K562 treated with DMSO at 1 percent for 24 hours (cell line): ENCODE data around the gene CFP. TPM values are rescaled to one million over a fixed set of nuclear protein-coding genes. Genes with fewer than 3 reads are reported as not detected.

Experiments
- total RNA-seq: library from RNA; unstranded; fragments of 300-600 nt; gene quantifications from 2 replicates; pipeline ENCODE4 v1.2.3, GENCODE V29; 2022; ENCODE audit warnings: low read depth; ENCODE audit not compliant: insufficient read depth

Gene CFP
- total RNA-seq: 6.0 and 6.4 TPM in 2 replicates

DNA sequence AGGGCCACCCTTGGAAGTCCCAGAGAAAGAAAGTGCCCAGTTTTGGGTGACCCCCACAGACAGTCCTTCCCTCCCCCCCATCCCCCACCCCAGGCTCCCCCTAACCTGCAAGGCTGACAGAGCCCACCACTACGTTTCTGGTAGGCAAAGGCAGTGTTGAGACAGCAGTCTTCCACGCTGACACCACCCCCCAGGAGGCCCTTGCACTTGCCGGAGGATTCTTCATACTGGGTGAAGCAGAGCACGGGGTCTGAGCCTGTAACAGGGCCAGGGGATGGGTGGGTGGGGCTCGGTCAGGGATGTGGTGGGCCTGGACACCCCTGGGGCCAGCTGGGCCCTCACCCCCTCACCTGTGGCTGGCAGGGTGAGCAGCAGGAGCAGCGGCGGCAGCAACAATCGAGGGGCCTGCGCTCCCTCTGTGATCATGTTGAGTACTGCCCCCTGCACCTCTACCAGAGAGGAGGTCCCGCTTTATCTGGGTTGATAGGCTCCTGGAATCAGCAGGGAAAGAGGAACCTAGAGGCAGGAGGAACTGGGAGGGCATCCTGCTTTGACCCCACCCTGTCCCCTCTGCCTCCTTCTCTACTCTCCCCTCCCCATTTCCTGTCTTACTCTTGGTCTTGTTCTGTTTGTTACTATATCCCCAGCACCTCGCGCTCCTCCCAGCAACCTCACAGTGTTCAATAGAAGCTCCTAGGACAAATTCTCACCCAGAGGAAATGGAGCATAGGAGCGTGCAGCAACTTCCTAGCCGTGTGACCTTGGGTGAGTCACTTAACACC, at the start of gene CFP:
CFP (minus strand) TSS at position 512 of the 782 bp plus-strand sequence; CDS start at position 426, 86 bp downstream.

DNA sequence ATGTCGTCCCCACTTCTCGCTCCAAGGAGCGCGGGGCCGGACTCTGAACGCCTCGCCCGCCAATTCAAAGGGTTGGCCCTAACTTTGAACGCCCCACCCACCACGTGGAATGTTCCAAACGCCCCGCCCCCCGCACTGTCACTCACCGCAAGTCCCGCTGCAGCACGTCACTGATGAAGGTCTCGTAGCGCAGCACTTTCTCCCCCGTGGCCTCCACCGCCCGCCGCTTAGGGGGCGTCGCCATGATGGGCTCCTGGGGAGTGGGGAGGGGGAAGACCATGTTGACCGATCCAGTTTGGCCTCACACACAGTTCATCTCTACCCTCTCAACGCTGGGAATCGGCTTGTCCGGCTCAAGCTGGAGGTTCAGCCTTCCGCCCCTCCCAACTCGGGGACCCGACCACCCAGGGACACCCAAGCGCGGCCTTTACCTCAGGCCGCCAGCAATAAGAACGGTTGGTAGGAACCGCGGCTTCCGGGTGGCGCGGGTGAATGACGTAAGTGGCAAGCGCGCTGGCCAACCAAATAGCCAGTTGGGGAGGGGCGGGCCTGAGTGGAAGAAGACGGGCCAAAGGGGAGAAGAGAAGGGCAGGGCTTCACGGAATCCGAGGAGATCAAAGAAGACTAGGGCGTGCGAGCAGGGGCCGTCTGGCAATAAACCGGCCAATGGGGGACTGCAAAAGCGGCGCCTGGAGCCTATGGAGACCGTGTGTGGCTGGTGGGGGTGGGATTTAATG, 29.1 kb upstream of the CFP start, which contains the start of gene UXT:
UXT (minus strand) TSS at position 497 of the 737 bp plus-strand sequence; CDS start at position 244, 253 bp downstream.

DNA sequence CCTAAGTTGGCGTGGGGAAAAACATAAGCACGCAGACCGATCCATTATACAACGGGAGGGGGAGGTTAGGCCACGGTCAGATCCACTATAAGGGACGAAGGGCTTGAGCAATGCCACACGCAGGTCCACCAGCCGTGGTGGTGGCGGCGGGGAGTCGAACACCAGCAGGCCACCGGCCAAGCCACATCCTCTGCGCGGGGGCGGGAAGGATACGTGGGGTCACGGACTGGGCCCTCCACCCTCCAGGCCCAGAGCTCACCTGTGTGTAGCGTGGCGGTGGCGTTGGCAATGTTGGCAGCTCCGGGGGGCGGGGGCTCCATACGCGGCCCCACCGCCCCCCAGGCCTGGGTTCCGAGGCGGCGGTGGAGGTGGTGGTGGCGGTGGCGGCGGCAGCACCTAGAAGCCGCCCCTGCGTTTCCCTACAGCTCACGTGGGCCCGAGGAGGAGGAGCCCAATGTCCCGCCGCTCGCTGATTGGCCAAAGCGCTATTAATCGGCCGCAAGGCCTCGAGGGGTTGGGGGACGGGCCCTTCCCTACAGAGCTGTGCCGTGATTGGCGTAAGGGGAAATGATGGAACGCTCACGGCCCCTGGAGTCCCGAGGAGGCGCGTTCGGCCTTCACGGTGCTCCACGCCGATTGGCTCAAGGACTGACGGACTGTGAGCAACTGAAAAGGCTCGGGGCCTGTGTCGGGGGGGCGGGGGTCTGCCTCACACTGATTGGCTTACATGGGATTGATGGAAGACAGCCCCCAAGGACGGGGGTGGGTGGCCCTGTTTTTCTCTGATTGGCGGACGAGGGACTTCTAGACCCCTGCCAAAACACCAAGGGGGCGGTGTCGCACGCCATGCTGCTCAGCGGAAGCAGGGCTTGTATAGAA, 20.7 kb upstream of the CFP start, which contains the start of gene ELK1:
ELK1 (minus strand) TSS at position 400 of the 879 bp plus-strand sequence. CDS start 9,122 bp downstream, outside the sequence.

DNA sequence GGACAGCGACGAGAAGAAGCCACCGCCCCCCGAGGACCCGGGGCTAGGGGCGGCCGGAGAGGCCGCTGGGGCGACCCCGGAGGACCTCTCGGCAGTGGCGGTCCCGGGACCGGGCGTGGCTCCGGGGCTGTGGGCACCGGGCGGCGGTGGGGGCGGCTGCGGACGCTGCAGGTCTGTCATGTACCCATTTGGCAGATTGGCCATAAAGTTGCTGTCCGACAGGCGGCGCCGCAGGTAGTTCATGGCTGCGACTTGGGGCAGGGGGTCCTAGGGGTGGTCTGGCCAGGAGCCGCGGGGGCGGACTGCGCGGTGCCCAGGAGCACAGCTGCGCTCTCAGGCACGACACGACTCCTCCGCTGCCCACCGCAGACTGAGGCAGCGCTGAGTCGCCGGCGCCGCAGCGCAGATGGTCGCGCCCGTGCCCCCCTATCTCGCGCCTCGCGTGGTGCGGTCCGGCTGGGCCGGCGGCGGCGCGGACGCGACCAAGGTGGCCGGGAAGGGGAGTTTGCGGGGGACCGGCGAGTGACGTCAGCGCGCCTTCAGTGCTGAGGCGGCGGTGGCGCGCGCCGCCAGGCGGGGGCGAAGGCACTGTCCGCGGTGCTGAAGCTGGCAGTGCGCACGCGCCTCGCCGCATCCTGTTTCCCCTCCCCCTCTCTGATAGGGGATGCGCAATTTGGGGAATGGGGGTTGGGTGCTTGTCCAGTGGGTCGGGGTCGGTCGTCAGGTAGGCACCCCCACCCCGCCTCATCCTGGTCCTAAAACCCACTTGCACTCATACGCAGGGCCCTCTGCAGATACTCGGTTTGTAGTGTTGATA, 10.0 kb downstream of the CFP start, which contains the start of gene SYN1:
SYN1 (minus strand) TSS at position 372 of the 817 bp plus-strand sequence; CDS start at position 243, 129 bp downstream.

DNA sequence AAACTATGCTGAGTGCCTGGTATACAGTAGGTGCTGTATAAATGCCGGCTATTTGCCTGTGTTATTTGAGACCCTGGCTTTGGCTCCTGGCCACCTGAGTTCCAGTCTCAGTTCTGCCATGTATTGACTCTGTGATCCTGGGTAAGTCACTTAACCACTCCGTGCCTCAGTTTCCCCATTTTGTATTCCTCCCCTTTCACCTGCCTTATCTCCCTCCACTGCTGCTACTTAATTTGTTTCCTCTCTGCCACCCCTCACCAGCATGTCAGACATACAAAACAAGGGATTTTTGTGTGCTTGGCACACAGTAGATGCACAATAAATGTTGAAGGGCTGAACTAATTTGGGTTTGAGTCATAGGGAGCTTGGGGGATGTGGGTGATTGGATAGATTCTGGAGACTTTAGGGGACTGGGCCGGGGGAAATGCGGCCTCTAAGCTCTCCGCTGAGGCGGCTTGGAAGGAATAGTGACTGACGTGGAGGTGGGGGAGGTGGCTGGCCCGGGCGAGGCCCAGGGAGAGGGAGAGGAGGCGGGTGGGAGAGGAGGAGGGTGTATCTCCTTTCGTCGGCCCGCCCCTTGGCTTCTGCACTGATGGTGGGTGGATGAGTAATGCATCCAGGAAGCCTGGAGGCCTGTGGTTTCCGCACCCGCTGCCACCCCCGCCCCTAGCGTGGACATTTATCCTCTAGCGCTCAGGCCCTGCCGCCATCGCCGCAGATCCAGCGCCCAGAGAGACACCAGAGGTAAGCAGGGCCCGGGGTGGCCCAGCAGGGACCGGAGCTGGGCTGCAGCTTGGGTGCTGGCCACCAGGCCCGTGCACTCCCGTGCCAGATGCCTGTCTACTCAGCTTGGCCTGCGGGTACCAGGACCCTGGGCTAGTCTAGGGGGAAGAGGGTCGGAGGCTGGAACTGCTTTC, 47.7 kb downstream of the CFP start, which contains the start of gene TIMP1:
TIMP1 (plus strand) TSS at position 706 of the 917 bp plus-strand sequence. CDS start 980 bp downstream, outside the sequence.

Other genes with a start within 250 kb of the CFP start
- gene ZNF41, start 146.7 kb downstream of the CFP start, total RNA-seq: 2.5 and 3.7 TPM in 2 replicates
- gene ARAF, start 68.7 kb downstream of the CFP start, total RNA-seq: 49.3 and 55.0 TPM in 2 replicates
- gene TIMP1, start 47.5 kb downstream of the CFP start, total RNA-seq: 328 and 339 TPM in 2 replicates
- 0.68 and 0.72 TPM in 2 replicates for gene SYN1, start 10.1 kb downstream of the CFP start, total RNA-seq
- 52.8 and 55.4 TPM in 2 replicates for gene ELK1, start 20.6 kb upstream of the CFP start, total RNA-seq
- gene UXT, start 29.2 kb upstream of the CFP start, total RNA-seq: 336 and 365 TPM in 2 replicates
- gene ZNF81, start 207.0 kb upstream of the CFP start, total RNA-seq: 1.3 and 4.1 TPM in 2 replicates